Right cardiac atrium (tissue), 5 donors: ENCODE measurements around the gene PRMT5. TPM values are rescaled to one million over a fixed set of nuclear protein-coding genes. Genes with fewer than 3 reads are reported as not detected.
"Not testable (repeated sequence)": the region's sequence is repeated elsewhere in the genome, so short reads cannot be mapped to it uniquely, and the experiment has no call there.

Source experiments
- ATAC-seq, 2 donors: fragments of 200-7000 bp; cut with Tn5 transposase; one replicate each; pipeline versions ENCODE4 v1.8.0 to v1.9.1; 2020; ENCODE audit warnings: moderate library complexity in 2 of 2, mild to moderate bottlenecking in 1 of 2
- DNase-seq, 3 donors: peaks; one replicate each; pipeline ENCODE4 v3.0.0-alpha.2; 2020
- H3K27ac ChIP-seq: one replicate; pipeline ENCODE4 v1.5.1; 2013; ENCODE audit warnings: mild to moderate bottlenecking, low read length, control low read depth, moderate library complexity
- H3K27me3 ChIP-seq: one replicate; pipeline ENCODE4 v1.6.1; 2013; ENCODE audit not compliant: control insufficient read depth, insufficient read depth
- H3K4me1 ChIP-seq: one replicate; pipeline ENCODE4 v1.6.1; 2013; ENCODE audit warnings: low read length; ENCODE audit not compliant: control insufficient read depth, insufficient read depth
- H3K4me3 ChIP-seq: one replicate; pipeline ENCODE4 v1.5.1; 2013; ENCODE audit warnings: low read length, control low read depth
- H3K9me3 ChIP-seq: one replicate; pipeline ENCODE4 v1.6.1; 2013; ENCODE audit warnings: low read length; ENCODE audit not compliant: control insufficient read depth
- WGBS: extraction: QIAGEN DNeasy Blood & Tissue Kit; methylation state at CpG from one replicate; pipeline ENCODE4 v1.1.7; 2013; 5-methylcytosine and 5-hydroxymethylcytosine counted together
- intact Hi-C, 4 donors: fragments of 100-400 bp; cut with DNase I; formaldehyde crosslinking; loops; one replicate each; pipeline versions ENCODE4 v1.11.0 to v1.14.0; 2022 to 2023
- polyA plus RNA-seq: library from polyadenylated mRNA; stranded (reverse); fragments of 200-250 nt; gene quantifications from one replicate; pipeline ENCODE4 v1.2.3, GENCODE V29; 2013
- total RNA-seq, 4 donors: library from RNA; stranded (reverse); fragmentation: NEBNext Ultra II Directional; extraction: Animal tissue kit (Norgen Biotek cat#: 25700); gene quantifications; one replicate each; pipeline ENCODE4 v1.2.1, GENCODE V29; 2021
- donor health status: healthy with polysubstance abuse.
- donor health status: DM: no; HTN: yes; CAD: no.
- donor health status: DM: no; HTN: no; CAD: no.
- donor health status: DM: no; HTN: yes; CAD: no; lungs with severe emphysema.
- donor health status: DM: yes; HTN: yes; CAD: no.

The PRMT5 gene
- total and polyA plus RNA-seq, 5 donors, result 22.0 to 52.1 (median 47.2) TPM

DNA sequence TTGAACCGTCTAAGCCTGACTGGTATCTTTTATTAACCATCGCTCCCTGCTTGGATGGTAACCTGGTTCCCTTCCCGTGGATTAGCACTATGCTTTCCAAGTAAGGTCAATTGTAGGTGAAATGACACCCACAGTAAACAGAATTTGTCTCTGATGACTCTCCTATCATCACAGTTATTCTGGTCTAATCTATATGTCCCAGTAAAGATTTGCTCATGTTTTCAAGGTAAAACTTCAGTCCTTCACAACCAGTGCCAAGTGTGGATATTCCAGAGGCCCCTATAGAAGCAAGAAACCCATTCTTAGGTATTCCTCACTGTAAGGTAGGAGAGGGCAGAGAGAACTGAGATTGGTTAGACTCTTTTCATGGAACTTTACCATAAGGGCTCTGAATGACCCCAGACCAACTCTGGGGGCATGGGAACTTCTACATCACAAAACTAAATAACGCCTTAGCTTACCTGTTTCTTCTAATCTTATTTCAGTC, 37.6 kb upstream of the PRMT5 start:
- Histone ChIP-seq H3K9me3 (no peaks in the 10 kb centered on the region), H3K4me3 (no peak overlapping the region), H3K4me1 (no peaks in the 10 kb centered on the region), H3K27me3 (no peaks in the 10 kb centered on the region), H3K27ac (no peak overlapping the region)
- no peak for ATAC-seq
- intact Hi-C loops, result no loop called here
- DNase-seq, result no peak
- WGBS, result 49% methylated on average over 4 of the region's 4 CpGs

DNA sequence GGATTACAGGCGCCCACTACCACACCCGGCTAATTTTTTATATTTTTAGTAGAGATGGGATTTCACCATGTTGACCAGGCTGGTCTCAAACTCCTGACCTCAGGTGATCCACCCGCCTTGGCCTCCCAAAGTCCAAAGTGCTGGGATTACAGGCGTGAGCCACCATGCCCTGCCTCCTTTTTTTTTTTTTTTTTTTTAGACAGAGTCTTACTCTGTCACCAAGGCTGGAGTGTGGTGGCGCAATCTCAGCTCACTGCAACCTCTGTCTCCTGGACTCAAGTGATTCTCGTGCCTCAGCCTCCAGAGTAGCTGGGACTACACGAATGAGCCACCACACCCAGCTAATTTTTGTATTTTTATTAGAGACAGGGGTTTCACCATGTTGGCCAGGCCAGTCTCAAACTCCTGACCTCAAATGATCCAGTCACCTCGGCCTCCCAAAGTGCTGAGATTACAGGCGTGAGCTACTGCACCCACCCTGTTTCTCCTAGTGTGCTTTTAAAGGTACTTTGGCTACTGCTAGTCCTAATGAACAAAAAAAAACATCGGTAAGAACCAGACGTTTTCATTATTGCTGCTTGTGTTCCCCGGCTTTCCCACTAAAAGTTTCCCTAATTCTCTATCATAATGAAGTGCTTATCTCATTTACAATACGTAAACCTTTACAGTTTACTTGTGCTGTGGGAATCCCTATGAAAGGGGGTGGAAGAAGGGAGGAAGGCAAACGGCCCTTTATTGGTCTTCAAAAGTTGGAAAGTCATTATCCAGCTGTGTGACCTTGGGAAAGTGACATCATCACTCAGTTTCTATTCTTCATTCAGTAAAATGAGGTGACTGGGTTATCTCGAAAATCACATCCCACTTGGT, 37.0 kb upstream of the PRMT5 start:
- H3K27me3 ChIP-seq, H3K4me3 ChIP-seq, DNase-seq, H3K9me3 ChIP-seq, intact Hi-C loops, H3K4me1 ChIP-seq, ATAC-seq, H3K27ac ChIP-seq: not testable (repeated sequence)
- 64% methylated on average over 15 of the region's 15 CpGs for WGBS

DNA sequence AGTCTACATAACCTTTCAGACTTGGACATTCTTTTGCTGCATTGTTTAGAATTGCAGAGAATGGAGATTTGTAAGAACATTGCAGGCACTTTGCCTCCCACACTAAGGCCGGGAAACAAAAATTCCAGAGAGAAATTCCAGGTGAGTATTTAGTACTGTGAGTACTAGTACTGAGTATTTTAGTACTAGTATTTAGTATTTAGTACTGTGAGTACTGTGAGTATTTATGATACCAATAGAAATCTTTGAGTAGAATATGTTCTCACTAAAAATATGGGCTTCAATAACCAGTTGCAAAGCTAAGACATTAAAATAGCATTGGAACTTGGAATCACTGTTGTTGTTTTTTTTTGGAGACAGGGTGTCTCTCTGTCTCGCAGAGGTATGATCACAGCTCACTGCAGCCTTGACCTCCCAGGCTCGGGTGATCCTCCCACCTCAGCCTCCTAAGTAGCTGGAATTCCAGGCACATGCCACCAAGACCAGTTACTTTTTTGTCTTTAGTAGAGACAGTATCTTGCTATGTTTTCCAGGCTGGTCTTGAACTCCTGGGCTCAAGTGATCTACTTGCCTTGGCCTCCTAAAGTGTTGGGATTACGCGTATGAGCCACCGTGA, 33.0 kb upstream of the PRMT5 start:
- Histone ChIP-seq H3K27ac (no peak overlapping the region), H3K4me3 (no peak overlapping the region), H3K27me3 (no peaks in the 10 kb centered on the region), H3K4me1 (no peaks in the 10 kb centered on the region), H3K9me3 (no peaks in the 10 kb centered on the region)
- DNase-seq, result no peak
- ATAC-seq, result no peak
- WGBS, result 91% methylated on average over 6 of the region's 6 CpGs
- intact Hi-C loops, result no loop called here

DNA sequence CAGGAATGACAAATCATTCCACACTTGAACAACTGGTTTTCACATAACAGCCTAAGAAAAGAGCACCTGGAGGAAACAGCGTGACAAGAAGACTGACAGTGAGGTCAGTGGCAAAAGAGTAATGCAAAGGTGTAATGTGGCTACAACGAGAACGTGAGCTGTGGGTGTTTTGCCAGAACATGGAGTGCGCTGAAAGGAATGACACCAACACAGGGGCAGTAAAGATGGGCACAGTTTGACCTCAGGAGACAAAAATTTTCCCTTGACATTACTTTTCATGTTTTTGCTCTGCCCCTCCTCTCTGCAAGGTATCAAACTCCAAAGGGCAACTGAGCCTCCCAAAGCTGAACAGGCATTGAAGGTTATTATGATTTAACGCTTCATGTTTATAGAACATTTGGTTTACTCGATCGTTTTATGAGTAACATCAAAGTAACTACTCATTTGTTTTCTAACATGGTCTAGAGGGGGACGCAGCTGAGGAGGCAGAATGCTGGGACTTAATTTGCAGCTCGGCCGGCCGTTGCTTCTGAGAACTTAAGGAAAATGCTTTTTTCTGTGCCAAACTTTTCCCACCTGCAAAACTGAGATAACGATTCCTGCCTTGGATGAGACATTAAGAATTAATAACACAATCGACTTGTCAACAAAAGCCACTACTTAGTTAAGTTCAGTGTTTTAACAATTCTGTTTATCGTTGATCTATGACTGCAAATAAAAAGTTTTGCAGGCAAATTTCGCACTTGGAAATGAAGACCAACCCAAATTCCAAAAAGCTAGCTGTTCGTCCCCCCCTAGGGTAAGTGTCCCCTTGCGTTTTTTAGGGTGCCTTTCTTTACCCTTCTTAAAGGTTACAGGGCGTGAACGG, 26.8 kb upstream of the PRMT5 start:
- 19% methylated on average over 19 of the region's 19 CpGs for WGBS
- peaks cover 4% of the 10 kb centered on the region for H3K4me1 ChIP-seq
- peak overlapping the region; percentile 98 for H3K27ac ChIP-seq
- DNase-seq, result no peak
- no peak for ATAC-seq
- no peaks in the 10 kb centered on the region for H3K27me3 ChIP-seq
- no peaks in the 10 kb centered on the region for H3K9me3 ChIP-seq
- H3K4me3 ChIP-seq, result peak overlapping the region; percentile 85
- intact Hi-C loops, result no loop called here

- intact Hi-C loops, result no loop called here
- H3K4me1 ChIP-seq, result peaks cover 4% of the 10 kb centered on the region
- WGBS, result 94% methylated on average over 1 of the region's 1 CpG
- H3K27ac ChIP-seq, result no peak overlapping the region
- H3K27me3 ChIP-seq, result no peaks in the 10 kb centered on the region
- H3K9me3 ChIP-seq, result no peaks in the 10 kb centered on the region
- no peak overlapping the region for H3K4me3 ChIP-seq
- ATAC-seq (no peak), DNase-seq (no peak)
Measured at GRCh38 chr14:22952418-22952817, 23.2 kb upstream of the PRMT5 start.

DNA sequence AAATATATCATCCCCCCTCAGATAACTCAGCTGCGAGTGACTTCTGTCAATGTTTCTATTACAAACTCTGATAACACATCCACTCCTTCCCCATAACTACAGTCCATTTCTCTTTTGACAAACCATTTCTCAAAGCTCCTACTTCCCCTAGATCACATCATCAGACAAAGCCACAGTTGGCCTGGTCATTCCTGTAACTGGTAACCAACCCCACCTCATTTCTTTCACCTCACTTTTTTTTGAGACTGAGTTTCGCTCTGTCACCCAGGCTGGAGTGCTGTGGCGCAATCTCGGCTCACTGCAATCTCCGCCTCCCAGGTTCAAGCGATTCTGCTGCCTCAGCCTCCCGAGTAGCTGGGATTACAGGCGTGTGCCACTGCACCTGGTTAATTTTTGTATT, 22.6 kb upstream of the PRMT5 start:
- ATAC-seq, H3K4me3 ChIP-seq, intact Hi-C loops, H3K27ac ChIP-seq, H3K9me3 ChIP-seq, H3K27me3 ChIP-seq, H3K4me1 ChIP-seq, DNase-seq: not testable (repeated sequence)
- 89% methylated on average over 8 of the region's 8 CpGs for WGBS

GRCh38 chr14:22945642-22946041, 16.5 kb upstream of the PRMT5 start:
- Histone ChIP-seq H3K4me1 (no peaks in the 10 kb centered on the region), H3K9me3 (no peaks in the 10 kb centered on the region), H3K27me3 (no peaks in the 10 kb centered on the region), H3K27ac (no peak overlapping the region), H3K4me3 (no peak overlapping the region)
- 91% methylated on average over 3 of the region's 3 CpGs for WGBS
- ATAC-seq (no peak), DNase-seq (no peak)
- intact Hi-C loops, result no loop called here

DNA sequence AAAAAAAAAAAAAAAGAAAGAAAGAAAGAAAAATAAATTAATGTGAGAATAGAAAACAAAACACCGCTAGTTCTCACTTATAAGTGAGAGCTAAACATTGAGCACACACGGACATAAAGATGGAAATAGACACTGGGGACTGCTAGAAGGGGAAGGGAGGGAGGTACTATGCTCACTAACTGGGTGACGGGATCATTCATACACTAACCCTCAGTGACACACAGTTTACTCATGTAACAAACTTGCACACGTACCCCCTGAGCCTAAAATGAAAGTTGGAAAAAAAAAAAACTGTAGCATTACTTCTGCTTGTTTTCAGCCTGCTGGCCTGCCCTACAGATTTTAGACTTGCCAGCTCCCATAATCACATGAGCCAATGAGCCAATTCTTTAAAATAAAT, 10.5 kb upstream of the PRMT5 start:
- Histone ChIP-seq H3K27me3 (no peaks in the 10 kb centered on the region), H3K4me1 (no peaks in the 10 kb centered on the region), H3K9me3 (no peaks in the 10 kb centered on the region), H3K27ac (no peak overlapping the region), H3K4me3 (no peak overlapping the region)
- no peak for ATAC-seq
- DNase-seq, result no peak
- intact Hi-C loops, result no loop called here
- 92% methylated on average over 4 of the region's 4 CpGs for WGBS

DNA sequence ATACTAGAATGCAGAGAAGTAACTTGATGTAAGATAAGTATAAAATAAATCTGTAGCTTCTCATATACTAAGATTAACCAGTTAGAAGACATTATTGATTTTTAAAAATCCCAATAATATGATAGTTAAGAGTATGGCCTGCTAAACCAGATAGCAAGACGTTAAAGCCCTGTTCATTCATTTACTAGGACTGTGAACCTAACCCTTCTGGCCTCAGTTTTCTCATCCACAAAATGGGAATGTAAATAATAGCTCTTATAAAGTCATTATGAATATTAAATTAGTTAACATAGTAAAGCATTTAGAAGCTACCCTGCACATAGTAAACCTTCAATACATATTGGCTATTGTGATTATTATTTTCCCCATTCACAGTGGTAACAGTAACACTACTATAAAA, 6.0 kb upstream of the PRMT5 start:
- H3K27me3 ChIP-seq, result no peaks in the 10 kb centered on the region
- no peak for DNase-seq
- no peak overlapping the region for H3K27ac ChIP-seq
- ATAC-seq, result no peak
- no peaks in the 10 kb centered on the region for H3K4me1 ChIP-seq
- 91% methylated on average over 1 of the region's 1 CpG for WGBS
- intact Hi-C loops, result no loop called here
- H3K4me3 ChIP-seq, result no peak overlapping the region
- no peaks in the 10 kb centered on the region for H3K9me3 ChIP-seq

- Histone ChIP-seq H3K4me1 (no peaks in the 10 kb centered on the region), H3K9me3 (no peaks in the 10 kb centered on the region), H3K4me3 (no peak overlapping the region), H3K27me3 (no peaks in the 10 kb centered on the region), H3K27ac (no peak overlapping the region)
- ATAC-seq (no peak), DNase-seq (no peak)
- intact Hi-C loops, result no loop called here
- WGBS, result 92% methylated on average over 3 of the region's 3 CpGs
Measured at GRCh38 chr14:22932146-22932545, 3.0 kb upstream of the PRMT5 start.

DNA sequence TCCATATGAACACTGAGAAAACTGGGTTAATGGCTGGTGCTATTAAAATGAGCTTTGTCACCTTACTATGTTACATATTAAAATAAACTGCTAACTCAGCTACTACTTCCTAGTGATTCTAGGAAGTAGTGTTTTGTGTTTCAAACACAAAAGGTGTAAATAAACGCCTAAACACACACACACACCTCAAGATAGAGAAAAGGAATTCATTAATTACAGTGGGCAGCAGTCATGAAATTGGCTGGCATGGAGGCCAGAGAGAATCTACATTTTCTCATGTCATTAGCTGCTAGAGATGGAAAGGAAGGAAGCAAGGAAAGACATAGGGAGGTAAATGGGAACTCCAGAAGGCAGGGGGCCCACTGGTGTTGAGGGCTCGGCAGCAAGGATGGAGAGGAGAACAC, 787 bp upstream of the PRMT5 start:
- no peaks in the 10 kb centered on the region for H3K27me3 ChIP-seq
- no peaks in the 10 kb centered on the region for H3K9me3 ChIP-seq
- intact Hi-C loops, result no loop called here
- peak in 1 of 2 donors; percentile 0 for ATAC-seq
- peak overlapping the region; percentile 59 for H3K4me3 ChIP-seq
- WGBS, result 5% methylated on average over 2 of the region's 2 CpGs
- H3K27ac ChIP-seq, result peak overlapping the region; percentile 65
- DNase-seq, result no peak
- no peaks in the 10 kb centered on the region for H3K4me1 ChIP-seq
